Measurements from ENCODE around the gene CHRNA5. TPM values are rescaled to one million over a fixed set of nuclear protein-coding genes. Genes with fewer than 3 reads are reported as not detected.

Gene CHRNA5
- total and polyA plus RNA-seq, 7 donors = 0.92 to 3.8 (median 1.8) TPM

GRCh38 chr15:78540871-78541743, 24.2 kb upstream of the CHRNA5 start:
- TF ChIP-seq POLR2A (IDR thresholded peaks at IDR 0.05) (no peak), EP300 (IDR thresholded peaks at IDR 0.05) (no peak), POLR2AphosphoS5 (IDR thresholded peaks at IDR 0.05) (no peak), CTCF (IDR thresholded peaks at IDR 0.05) (no peak)
- Histone ChIP-seq H3K27me3 (no peaks in the 10 kb centered on the region), H3K27ac (peak overlapping the region; percentile 94 to 97 (median 96)), H3K4me1 (peaks cover 0 to 29% (median 16%) of the 10 kb centered on the region in 4 donors), H3K9me3 (no peaks in the 10 kb centered on the region), H3K4me3 (peak overlapping the region; percentile 73 to 88 (median 78)), H3K36me3 (peaks cover 9 to 42% (median 20%) of the 10 kb centered on the region in 4 donors)
- no peak for DNase-seq
- intact Hi-C loops (cut with DNase I) = loop anchor here (2.0 kb wide), 2 partner anchors 24 to 34 kb away; partner anchors contain the start of genes CHRNA5 and HYKK
- whole genome bisulfite sequencing, 2 donors = 1 to 3% methylated on average over 17 of the region's 17 CpGs

- intact Hi-C loops (cut with DNase I) = loop anchor here (2.0 kb wide), 2 partner anchors 23 to 35 kb away; partner anchors contain the start of genes CHRNA5 and HYKK
- Histone ChIP-seq H3K4me3 (peak overlapping the region; percentile 73 to 88 (median 78)), H3K27ac (peak overlapping the region in 3 of 4 donors; percentile 94 to 97 (median 96)), H3K27me3 (no peaks in the 10 kb centered on the region), H3K9me3 (no peaks in the 10 kb centered on the region), H3K4me1 (peaks cover 0 to 29% (median 16%) of the 10 kb centered on the region in 4 donors), H3K36me3 (peaks cover 13 to 48% (median 25%) of the 10 kb centered on the region in 4 donors)
- TF ChIP-seq POLR2AphosphoS5 (IDR thresholded peaks at IDR 0.05) (no peak), POLR2A (IDR thresholded peaks at IDR 0.05) (no peak), CTCF (IDR thresholded peaks at IDR 0.05) (no peak), EP300 (IDR thresholded peaks at IDR 0.05) (no peak)
- WGBS, 2 donors = 13 to 38% methylated on average over 1 of the region's 1 CpG
- DNase-seq = no peak
Measured at GRCh38 chr15:78541744-78542034, 23.6 kb upstream of the CHRNA5 start.

- H3K27ac ChIP-seq = no peak overlapping the region
- H3K4me1 ChIP-seq = peaks cover 0 to 29% (median 16%) of the 10 kb centered on the region in 4 donors
- H3K9me3 ChIP-seq = no peaks in the 10 kb centered on the region
- TF ChIP-seq POLR2AphosphoS5 (IDR thresholded peaks at IDR 0.05) (no peak), CTCF (IDR thresholded peaks at IDR 0.05) (no peak), EP300 (IDR thresholded peaks at IDR 0.05) (no peak), POLR2A (IDR thresholded peaks at IDR 0.05) (no peak)
- 94 to 95% methylated on average over 3 of the region's 3 CpGs for WGBS, 2 donors
- no peaks in the 10 kb centered on the region for H3K27me3 ChIP-seq
- intact Hi-C loops (cut with DNase I) = no loop called here
- peaks cover 13 to 57% (median 35%) of the 10 kb centered on the region in 4 donors for H3K36me3 ChIP-seq
- H3K4me3 ChIP-seq = no peak overlapping the region
- DNase-seq = no peak
Measured at GRCh38 chr15:78542647-78543046, 22.7 kb upstream of the CHRNA5 start.

GRCh38 chr15:78550194-78550593, 15.1 kb upstream of the CHRNA5 start:
- Histone ChIP-seq H3K36me3 (peaks cover 20 to 61% (median 51%) of the 10 kb centered on the region in 4 donors), H3K27ac (no peak overlapping the region), H3K4me3 (no peak overlapping the region), H3K4me1 (no peaks in the 10 kb centered on the region), H3K9me3 (no peaks in the 10 kb centered on the region), H3K27me3 (no peaks in the 10 kb centered on the region)
- no peak for DNase-seq
- intact Hi-C loops (cut with DNase I) = no loop called here
- 85 to 89% methylated on average over 6 of the region's 6 CpGs for WGBS, 2 donors
- TF ChIP-seq POLR2A (IDR thresholded peaks at IDR 0.05) (no peak), EP300 (IDR thresholded peaks at IDR 0.05) (no peak), CTCF (IDR thresholded peaks at IDR 0.05) (no peak), POLR2AphosphoS5 (IDR thresholded peaks at IDR 0.05) (no peak)

All from sigmoid colon (tissue), 7 donors.